GM23338 (cell line): ENCODE results near the gene SESN2. TPM values are rescaled to one million over a fixed set of nuclear protein-coding genes. Genes with fewer than 3 reads are reported as not detected.

Experiments used
- ATAC-seq: fragments of 200-7000 bp; cut with Tn5 transposase; 3 replicates; pipeline ENCODE4 v1.9.1; 2020
- DNase-seq: peaks from one replicate; pipeline ENCODE4 v3.0.0-alpha.2; 2015; ENCODE audit warnings: low spot score
- H2AFZ ChIP-seq: fragments of 200-600 bp; sonication (generic); 2 replicates; pipeline ENCODE4 v1.8.0; 2016; ENCODE audit warnings: antibody characterized with exemption, mild to moderate bottlenecking, moderate library complexity
- H3F3A ChIP-seq: fragments of 200-600 bp; sonication (generic); replicated peaks from 2 replicates; pipeline ENCODE4 v1.8.0; 2017; ENCODE audit warnings: antibody characterized with exemption, mixed run types, low read depth
- H3K27ac ChIP-seq: fragments of 200-600 bp; sonication (generic); 2 replicates; pipeline ENCODE4 v1.6.1; 2016; ENCODE audit warnings: low read depth
- H3K27me3 ChIP-seq: fragments of 200-600 bp; sonication (generic); 2 replicates; pipeline ENCODE4 v1.8.0; 2016; ENCODE audit warnings: mild to moderate bottlenecking, mixed run types, moderate library complexity; ENCODE audit not compliant: insufficient read depth
- H3K36me3 ChIP-seq: fragments of 200-600 bp; sonication (generic); 2 replicates; pipeline ENCODE4 v1.8.0; 2016; ENCODE audit warnings: mild to moderate bottlenecking; ENCODE audit not compliant: insufficient read depth
- H3K4me1 ChIP-seq: fragments of 200-600 bp; sonication (generic); 2 replicates; pipeline ENCODE4 v1.8.0; 2016; ENCODE audit warnings: mild to moderate bottlenecking, moderate library complexity; ENCODE audit not compliant: insufficient read depth
- H3K4me2 ChIP-seq: fragments of 200-600 bp; sonication (generic); 2 replicates; pipeline ENCODE4 v1.7.1; 2017; ENCODE audit warnings: mixed run types
- H3K4me3 ChIP-seq: fragments of 200-600 bp; sonication (generic); 2 replicates; pipeline ENCODE4 v1.6.1; 2016; ENCODE audit warnings: mixed run types
- H3K79me2 ChIP-seq: fragments of 200-600 bp; sonication (generic); replicated peaks from 2 replicates; pipeline ENCODE4 v1.8.0; 2017; ENCODE audit warnings: mild to moderate bottlenecking; ENCODE audit not compliant: insufficient read depth
- H3K9me2 ChIP-seq: fragments of 200-600 bp; sonication (generic); 2 replicates; pipeline ENCODE4 v1.8.0; 2017; ENCODE audit not compliant: insufficient read depth
- H4K20me1 ChIP-seq: fragments of 200-600 bp; sonication (generic); replicated peaks from 2 replicates; pipeline ENCODE4 v1.8.0; 2017; ENCODE audit warnings: mild to moderate bottlenecking; ENCODE audit not compliant: insufficient read depth
- H3K27ac Mint-ChIP-seq: 2 replicates; pipeline ENCODE4 v1.8.0; 2020; ENCODE audit warnings: inconsistent platforms, mild to moderate bottlenecking, moderate library complexity, mixed read lengths
- H3K27me3 Mint-ChIP-seq: 3 replicates; pipeline ENCODE4 v1.8.0; 2022; ENCODE audit warnings: low read depth, mild to moderate bottlenecking, moderate library complexity, mixed read lengths, inconsistent platforms; ENCODE audit not compliant: insufficient read depth, poor library complexity
- H3K36me3 Mint-ChIP-seq: 3 replicates; pipeline ENCODE4 v1.8.0; 2021; ENCODE audit warnings: low read depth, mild to moderate bottlenecking, inconsistent platforms, moderate library complexity, mixed read lengths
- H3K4me1 Mint-ChIP-seq: 3 replicates; pipeline ENCODE4 v1.8.0; 2020; ENCODE audit warnings: mild to moderate bottlenecking, inconsistent platforms, mixed read lengths
- H3K4me3 Mint-ChIP-seq: 3 replicates; pipeline ENCODE4 v1.8.0; 2021; ENCODE audit warnings: moderate library complexity, mild to moderate bottlenecking, inconsistent platforms, mixed read lengths
- H3K9me3 Mint-ChIP-seq: 3 replicates; pipeline ENCODE4 v1.8.0; 2020; ENCODE audit warnings: moderate library complexity, mild to moderate bottlenecking, inconsistent platforms, mixed read lengths
- CREB1 ChIP-seq: fragments of 250-450 bp; sonication (Bioruptor Pico); IDR thresholded peaks from 2 replicates; pipeline ENCODE4 v1.5.0; 2020; ENCODE audit warnings: low read depth, mild to moderate bottlenecking, moderate library complexity
- EZH2 ChIP-seq: fragments of 200-600 bp; sonication (generic); IDR thresholded peaks from one replicate; pipeline ENCODE4 v1.8.0; 2017; ENCODE audit warnings: antibody characterized with exemption, mild to moderate bottlenecking, low read depth; ENCODE audit not compliant: unreplicated experiment
- EZH2phosphoT487 ChIP-seq: fragments of 200-600 bp; sonication (generic); IDR thresholded peaks from one replicate; pipeline ENCODE4 v1.8.1; 2018; ENCODE audit warnings: antibody characterized with exemption; ENCODE audit not compliant: unreplicated experiment
- JUNB ChIP-seq: IDR thresholded peaks from one replicate; pipeline ENCODE4 v1.6.1; 2016; ENCODE audit warnings: antibody characterized with exemption; ENCODE audit not compliant: unreplicated experiment
- NANOG ChIP-seq: IDR thresholded peaks from 2 replicates; pipeline ENCODE4 v1.6.1; 2016; ENCODE audit warnings: antibody characterized with exemption, borderline replicate concordance
- ZNF114 ChIP-seq: fragments of 250-450 bp; sonication (Bioruptor Pico); IDR thresholded peaks from 2 replicates; pipeline ENCODE4 v1.5.0; 2020; ENCODE audit warnings: mild to moderate bottlenecking, moderate library complexity
- ZNF331 ChIP-seq: fragments of 250-450 bp; sonication (Bioruptor Pico); IDR thresholded peaks from 2 replicates; pipeline ENCODE4 v1.5.0; 2020; ENCODE audit warnings: low read depth, mild to moderate bottlenecking, moderate library complexity
- polyA plus RNA-seq: library from polyadenylated mRNA; unstranded; fragments of >200 nt; fragmentation: Nextera tagmentation; extraction: Ambion mirVana; gene quantifications from 2 replicates; pipeline ENCODE4 v1.2.1, GENCODE V29; 2016
- total RNA-seq: library from RNA; depleted of rRNA; stranded (reverse); fragments of >200 nt; shearing (Covaris generic); gene quantifications from 2 replicates; pipeline ENCODE4 v1.2.3, GENCODE V29; 2014
- TF ChIP-seq, protein P1 (sequence below): IDR thresholded peaks from one replicate; pipeline ENCODE4 v1.6.1; 2018; ENCODE audit warnings: antibody characterized with exemption; ENCODE audit not compliant: unreplicated experiment
- TF ChIP-seq, protein P2 (sequence below), 2 experiments: fragments of 200-600 bp in 1 of 2; sonication (generic) in 1 of 2; conservative IDR thresholded peaks; 2 replicates each; pipeline versions ENCODE4 v1.5.1 to v1.6.1; 2016 to 2017; ENCODE audit warnings: antibody characterized with exemption in 2 of 2, low read depth in 2 of 2, mild to moderate bottlenecking in 2 of 2, moderate library complexity in 1 of 2

Gene SESN2
- total and polyA plus RNA-seq, 2 experiments from 2014 or later: 22.8 to 52.1 TPM

DNA sequence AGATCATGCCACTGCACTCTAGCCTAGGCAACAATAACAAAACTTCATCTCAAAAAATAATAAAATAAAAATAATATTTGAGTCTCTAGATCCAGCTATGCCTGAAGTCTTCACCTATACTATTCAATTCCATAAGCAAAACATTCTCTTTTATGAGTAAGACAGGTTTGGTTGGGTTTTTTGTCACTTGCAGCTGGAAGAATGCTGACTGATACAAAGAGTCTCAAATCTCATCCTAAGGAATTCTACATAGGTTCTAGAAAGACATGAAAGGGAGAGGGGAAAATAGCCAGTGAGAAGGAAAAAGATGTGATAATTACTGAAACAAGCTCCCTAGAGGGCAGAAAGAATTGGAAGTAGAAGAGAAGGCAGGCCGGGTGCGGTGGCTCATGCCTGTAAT is 39.1 kb downstream of the SESN2 start (continued):
- no peak for TF ChIP-seq NANOG
- TF ChIP-seq EZH2phosphoT487: no peak

DNA sequence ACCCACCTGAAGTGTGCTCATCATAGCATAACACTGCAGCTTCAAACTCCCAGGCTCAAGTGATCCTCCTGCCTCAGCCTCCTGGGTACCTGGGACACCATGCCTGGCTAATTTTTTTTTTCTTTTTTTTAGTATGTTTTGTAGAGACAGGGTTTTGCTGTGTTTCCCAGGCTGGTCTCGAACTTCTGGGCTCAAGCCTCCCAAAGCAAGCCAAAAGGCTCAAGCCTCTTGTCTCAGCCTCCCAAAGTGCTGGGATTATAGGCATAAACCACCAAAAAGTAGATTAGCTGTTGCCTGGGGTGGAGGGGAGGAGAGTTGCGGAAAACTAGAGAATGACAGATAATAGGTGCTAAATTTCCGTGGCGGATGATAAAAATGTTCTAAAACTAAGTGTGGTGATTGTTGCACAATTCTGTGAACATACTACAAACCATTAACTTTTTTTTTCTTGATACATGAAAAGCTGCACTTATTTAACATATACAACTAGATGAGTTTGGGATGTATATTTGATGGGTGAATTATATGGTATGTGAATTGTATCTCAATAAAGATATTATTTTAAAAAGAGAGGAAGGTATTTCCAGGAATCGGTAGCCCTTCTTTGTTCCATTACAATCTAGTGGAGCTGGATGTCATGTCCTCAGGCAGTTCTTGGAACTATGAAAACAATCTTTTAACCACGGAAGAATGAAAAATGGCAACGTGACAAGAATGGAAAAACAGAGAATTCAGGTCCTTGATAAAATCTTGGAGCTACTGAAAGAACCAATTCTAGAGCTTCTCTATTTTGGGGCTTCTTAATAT is 42.3 kb downstream of the SESN2 start:
- no peaks in the 10 kb centered on the region for H3K9me3 Mint-ChIP-seq
- no peaks in the 10 kb centered on the region for H4K20me1 ChIP-seq
- DNase-seq (no peak), ATAC-seq (no peak)
- H3K36me3 Mint-ChIP-seq: no peaks in the 10 kb centered on the region
- no peaks in the 10 kb centered on the region for H3K79me2 ChIP-seq
- H3K4me2 ChIP-seq: no peak overlapping the region
- no peaks in the 10 kb centered on the region for H3K27me3 Mint-ChIP-seq
- H3F3A ChIP-seq: no peaks in the 10 kb centered on the region
- no peaks in the 10 kb centered on the region for H3K9me2 ChIP-seq
- no peaks in the 10 kb centered on the region for H3K27me3 ChIP-seq
- no peak overlapping the region for H2AFZ ChIP-seq
- H3K4me1 Mint-ChIP-seq: peaks cover 8% of the 10 kb centered on the region
- H3K27ac Mint-ChIP-seq: no peak overlapping the region
- H3K4me3 ChIP-seq: no peak overlapping the region
- TF ChIP-seq, protein P1, sequence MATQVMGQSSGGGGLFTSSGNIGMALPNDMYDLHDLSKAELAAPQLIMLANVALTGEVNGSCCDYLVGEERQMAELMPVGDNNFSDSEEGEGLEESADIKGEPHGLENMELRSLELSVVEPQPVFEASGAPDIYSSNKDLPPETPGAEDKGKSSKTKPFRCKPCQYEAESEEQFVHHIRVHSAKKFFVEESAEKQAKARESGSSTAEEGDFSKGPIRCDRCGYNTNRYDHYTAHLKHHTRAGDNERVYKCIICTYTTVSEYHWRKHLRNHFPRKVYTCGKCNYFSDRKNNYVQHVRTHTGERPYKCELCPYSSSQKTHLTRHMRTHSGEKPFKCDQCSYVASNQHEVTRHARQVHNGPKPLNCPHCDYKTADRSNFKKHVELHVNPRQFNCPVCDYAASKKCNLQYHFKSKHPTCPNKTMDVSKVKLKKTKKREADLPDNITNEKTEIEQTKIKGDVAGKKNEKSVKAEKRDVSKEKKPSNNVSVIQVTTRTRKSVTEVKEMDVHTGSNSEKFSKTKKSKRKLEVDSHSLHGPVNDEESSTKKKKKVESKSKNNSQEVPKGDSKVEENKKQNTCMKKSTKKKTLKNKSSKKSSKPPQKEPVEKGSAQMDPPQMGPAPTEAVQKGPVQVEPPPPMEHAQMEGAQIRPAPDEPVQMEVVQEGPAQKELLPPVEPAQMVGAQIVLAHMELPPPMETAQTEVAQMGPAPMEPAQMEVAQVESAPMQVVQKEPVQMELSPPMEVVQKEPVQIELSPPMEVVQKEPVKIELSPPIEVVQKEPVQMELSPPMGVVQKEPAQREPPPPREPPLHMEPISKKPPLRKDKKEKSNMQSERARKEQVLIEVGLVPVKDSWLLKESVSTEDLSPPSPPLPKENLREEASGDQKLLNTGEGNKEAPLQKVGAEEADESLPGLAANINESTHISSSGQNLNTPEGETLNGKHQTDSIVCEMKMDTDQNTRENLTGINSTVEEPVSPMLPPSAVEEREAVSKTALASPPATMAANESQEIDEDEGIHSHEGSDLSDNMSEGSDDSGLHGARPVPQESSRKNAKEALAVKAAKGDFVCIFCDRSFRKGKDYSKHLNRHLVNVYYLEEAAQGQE: no peak
- TF ChIP-seq EZH2phosphoT487 (no peak), JUNB (no peak), CREB1 (CRISPR knock-in tag) (no peak), ZNF114 (CRISPR knock-in tag) (no peak), ZNF331 (CRISPR knock-in tag) (no peak), EZH2 (no peak)
- TF ChIP-seq, protein P2, sequence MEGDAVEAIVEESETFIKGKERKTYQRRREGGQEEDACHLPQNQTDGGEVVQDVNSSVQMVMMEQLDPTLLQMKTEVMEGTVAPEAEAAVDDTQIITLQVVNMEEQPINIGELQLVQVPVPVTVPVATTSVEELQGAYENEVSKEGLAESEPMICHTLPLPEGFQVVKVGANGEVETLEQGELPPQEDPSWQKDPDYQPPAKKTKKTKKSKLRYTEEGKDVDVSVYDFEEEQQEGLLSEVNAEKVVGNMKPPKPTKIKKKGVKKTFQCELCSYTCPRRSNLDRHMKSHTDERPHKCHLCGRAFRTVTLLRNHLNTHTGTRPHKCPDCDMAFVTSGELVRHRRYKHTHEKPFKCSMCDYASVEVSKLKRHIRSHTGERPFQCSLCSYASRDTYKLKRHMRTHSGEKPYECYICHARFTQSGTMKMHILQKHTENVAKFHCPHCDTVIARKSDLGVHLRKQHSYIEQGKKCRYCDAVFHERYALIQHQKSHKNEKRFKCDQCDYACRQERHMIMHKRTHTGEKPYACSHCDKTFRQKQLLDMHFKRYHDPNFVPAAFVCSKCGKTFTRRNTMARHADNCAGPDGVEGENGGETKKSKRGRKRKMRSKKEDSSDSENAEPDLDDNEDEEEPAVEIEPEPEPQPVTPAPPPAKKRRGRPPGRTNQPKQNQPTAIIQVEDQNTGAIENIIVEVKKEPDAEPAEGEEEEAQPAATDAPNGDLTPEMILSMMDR (conservative IDR thresholded peaks at IDR 0.05; ENCODE audit: low read depth in 2 of 2): no peak
- H3K4me3 Mint-ChIP-seq: no peak overlapping the region
- no peaks in the 10 kb centered on the region for H3K36me3 ChIP-seq
- peaks cover 5% of the 10 kb centered on the region; the same call in 1 of the 2 replicates for H3K4me1 ChIP-seq
- no peak overlapping the region for H3K27ac ChIP-seq
